BLaER1 (cell line): ENCODE results near the gene PPFIBP2.
"Not testable (repeated sequence)": the region's sequence is repeated elsewhere in the genome, so short reads cannot be mapped to it uniquely, and the experiment has no call there.

Experiments used
- H3K27ac ChIP-seq: shearing (Covaris generic); formaldehyde crosslinking; 2 replicates; pipeline ENCODE4 v1.8.1; 2022
- H3K27me3 ChIP-seq: shearing (Covaris generic); formaldehyde crosslinking; 2 replicates; pipeline ENCODE4 v1.8.1; 2022
- H3K36me3 ChIP-seq: shearing (Covaris generic); formaldehyde crosslinking; 2 replicates; pipeline ENCODE4 v1.8.1; 2022
- H3K4me1 ChIP-seq: shearing (Covaris generic); formaldehyde crosslinking; 2 replicates; pipeline ENCODE4 v1.8.1; 2022
- H3K4me2 ChIP-seq: shearing (Covaris generic); formaldehyde crosslinking; 2 replicates; pipeline ENCODE4 v1.8.1; 2022
- H3K4me3 ChIP-seq: shearing (Covaris generic); formaldehyde crosslinking; 2 replicates; pipeline ENCODE4 v1.8.1; 2022
- H3K9ac ChIP-seq: shearing (Covaris generic); formaldehyde crosslinking; 2 replicates; pipeline ENCODE4 v1.8.1; 2022
- H3K9me3 ChIP-seq: shearing (Covaris generic); formaldehyde crosslinking; 2 replicates; pipeline ENCODE4 v1.8.1; 2022
- H4K20me1 ChIP-seq: shearing (Covaris generic); formaldehyde crosslinking; 2 replicates; pipeline ENCODE4 v1.8.1; 2022
- Cebpa-rat ChIP-seq: shearing (Covaris generic); IDR thresholded peaks from 2 replicates; pipeline ENCODE4 v1.8.1; 2022

The PPFIBP2 gene

GRCh38 chr11:7512525-7513233, 1.1 kb upstream of the PPFIBP2 start:
- Histone ChIP-seq H4K20me1 (peaks cover 16% of the 10 kb centered on the region; the same call in 1 of the 2 replicates), H3K36me3 (no peaks in the 10 kb centered on the region), H3K27ac (peak overlapping the region; percentile 99), H3K9ac (peak overlapping the region; percentile 91), H3K4me3 (peak overlapping the region; percentile 91), H3K27me3 (peaks cover 5% of the 10 kb centered on the region; the same call in 1 of the 2 replicates), H3K9me3 (peaks cover 2% of the 10 kb centered on the region; the same call in 1 of the 2 replicates), H3K4me2 (peak overlapping the region; percentile 99), H3K4me1 (peaks cover 51% of the 10 kb centered on the region)
- no peak for TF ChIP-seq Cebpa-rat

GRCh38 chr11:7514099-7514591, 346 bp downstream of the PPFIBP2 start:
- peak overlapping the region; percentile 99 for H3K27ac ChIP-seq
- peaks cover 5% of the 10 kb centered on the region; the same call in 1 of the 2 replicates for H3K27me3 ChIP-seq
- H3K9ac ChIP-seq: peak overlapping the region; percentile 91
- peaks cover 17% of the 10 kb centered on the region for H3K9me3 ChIP-seq
- peaks cover 16% of the 10 kb centered on the region; the same call in 1 of the 2 replicates for H4K20me1 ChIP-seq
- peak overlapping the region; percentile 91 for H3K4me3 ChIP-seq
- TF ChIP-seq Cebpa-rat: no peak
- H3K4me2 ChIP-seq: peak overlapping the region; percentile 99
- peaks cover 53% of the 10 kb centered on the region for H3K4me1 ChIP-seq
- no peaks in the 10 kb centered on the region for H3K36me3 ChIP-seq

- Histone ChIP-seq H3K9ac (no peak overlapping the region), H3K36me3 (no peaks in the 10 kb centered on the region), H4K20me1 (peaks cover 16% of the 10 kb centered on the region; the same call in 1 of the 2 replicates), H3K27me3 (peaks cover 5% of the 10 kb centered on the region; the same call in 1 of the 2 replicates), H3K4me1 (peaks cover 64% of the 10 kb centered on the region), H3K4me2 (peak overlapping the region; percentile 99), H3K4me3 (no peak overlapping the region), H3K9me3 (peaks cover 18% of the 10 kb centered on the region), H3K27ac (no peak overlapping the region)
- TF ChIP-seq Cebpa-rat: no peak
Observed at GRCh38 chr11:7515447-7515886, 1.7 kb downstream of the PPFIBP2 start.

- TF ChIP-seq Cebpa-rat: no peak
- Histone ChIP-seq H3K9ac (no peak overlapping the region), H4K20me1 (peaks cover 16% of the 10 kb centered on the region; the same call in 1 of the 2 replicates), H3K27me3 (peaks cover 5% of the 10 kb centered on the region; the same call in 1 of the 2 replicates), H3K4me3 (no peak overlapping the region), H3K36me3 (no peaks in the 10 kb centered on the region), H3K9me3 (peaks cover 18% of the 10 kb centered on the region), H3K4me2 (no peak overlapping the region; the same call in 1 of the 2 replicates), H3K27ac (no peak overlapping the region), H3K4me1 (peaks cover 64% of the 10 kb centered on the region)
Observed at GRCh38 chr11:7516475-7516874, 2.7 kb downstream of the PPFIBP2 start.

GRCh38 chr11:7517743-7518142, 3.9 kb downstream of the PPFIBP2 start:
- not testable (repeated sequence) for H3K4me3 ChIP-seq, H3K27me3 ChIP-seq, H3K9ac ChIP-seq, H3K27ac ChIP-seq, H3K36me3 ChIP-seq, H3K4me2 ChIP-seq
- peaks cover 62% of the 10 kb centered on the region for H3K4me1 ChIP-seq
- peaks cover 18% of the 10 kb centered on the region for H3K9me3 ChIP-seq
- H4K20me1 ChIP-seq: peaks cover 24% of the 10 kb centered on the region; the same call in 1 of the 2 replicates

- no peak for TF ChIP-seq Cebpa-rat
- peaks cover 68% of the 10 kb centered on the region for H3K4me1 ChIP-seq
- peaks cover 35% of the 10 kb centered on the region; the same call in 1 of the 2 replicates for H4K20me1 ChIP-seq
- no peak overlapping the region; the same call in 1 of the 2 replicates for H3K4me2 ChIP-seq
- peaks cover 18% of the 10 kb centered on the region for H3K9me3 ChIP-seq
- no peak overlapping the region for H3K9ac ChIP-seq
- H3K36me3 ChIP-seq: no peaks in the 10 kb centered on the region
- peaks cover 5% of the 10 kb centered on the region; the same call in 1 of the 2 replicates for H3K27me3 ChIP-seq
- no peak overlapping the region for H3K27ac ChIP-seq
- H3K4me3 ChIP-seq: no peak overlapping the region
Observed at GRCh38 chr11:7518811-7519562, 5.2 kb downstream of the PPFIBP2 start.

- Histone ChIP-seq H3K4me1 (peaks cover 70% of the 10 kb centered on the region), H3K9me3 (peaks cover 18% of the 10 kb centered on the region)
Observed at GRCh38 chr11:7520011-7520942, 6.5 kb downstream of the PPFIBP2 start.

GRCh38 chr11:7520981-7521487, 7.2 kb downstream of the PPFIBP2 start:
- Histone ChIP-seq H3K27ac (peak overlapping the region; percentile 50; the same call in 1 of the 2 replicates), H3K4me1 (peaks cover 63% of the 10 kb centered on the region), H3K9ac (no peak overlapping the region), H3K4me2 (peak overlapping the region; percentile 68), H3K9me3 (peaks cover 18% of the 10 kb centered on the region), H3K36me3 (no peaks in the 10 kb centered on the region), H3K27me3 (no peaks in the 10 kb centered on the region), H4K20me1 (peaks cover 44% of the 10 kb centered on the region; the same call in 1 of the 2 replicates), H3K4me3 (no peak overlapping the region)
- TF ChIP-seq Cebpa-rat: no peak

More at GRCh38 chr11:7520011-7520942, 6.5 kb downstream of the PPFIBP2 start:
- Histone ChIP-seq H3K27me3 (no peaks in the 10 kb centered on the region), H3K36me3 (no peaks in the 10 kb centered on the region), H3K4me2 (peak overlapping the region; percentile 68), H3K4me3 (no peak overlapping the region), H4K20me1 (peaks cover 44% of the 10 kb centered on the region; the same call in 1 of the 2 replicates), H3K27ac (peak overlapping the region; percentile 60), H3K9ac (no peak overlapping the region)
- TF ChIP-seq Cebpa-rat: no peak
